HFF-Myc (cell line): ENCODE data around the gene DPY19L3.
A peak's percentile ranks its signal among the peaks of the same experiment; 100 is the strongest.

Experiments
- DNase-seq: peaks from one replicate; pipeline ENCODE4 v3.0.0-alpha.2; 2011; ENCODE audit warnings: low read depth; ENCODE audit errors: extremely low read depth
- H3K4me3 ChIP-seq: replicated peaks from 2 replicates; pipeline ENCODE4 v1.5.1; 2011; ENCODE audit warnings: low read depth, mild to moderate bottlenecking, control low read depth, low read length
- TF ChIP-seq, protein P1 (sequence below): IDR thresholded peaks from 2 replicates; pipeline ENCODE4 v1.5.1; 2012; ENCODE audit warnings: mild to moderate bottlenecking, low read depth, low read length, control low read depth; ENCODE audit errors: missing control alignments

Gene DPY19L3, protein sequence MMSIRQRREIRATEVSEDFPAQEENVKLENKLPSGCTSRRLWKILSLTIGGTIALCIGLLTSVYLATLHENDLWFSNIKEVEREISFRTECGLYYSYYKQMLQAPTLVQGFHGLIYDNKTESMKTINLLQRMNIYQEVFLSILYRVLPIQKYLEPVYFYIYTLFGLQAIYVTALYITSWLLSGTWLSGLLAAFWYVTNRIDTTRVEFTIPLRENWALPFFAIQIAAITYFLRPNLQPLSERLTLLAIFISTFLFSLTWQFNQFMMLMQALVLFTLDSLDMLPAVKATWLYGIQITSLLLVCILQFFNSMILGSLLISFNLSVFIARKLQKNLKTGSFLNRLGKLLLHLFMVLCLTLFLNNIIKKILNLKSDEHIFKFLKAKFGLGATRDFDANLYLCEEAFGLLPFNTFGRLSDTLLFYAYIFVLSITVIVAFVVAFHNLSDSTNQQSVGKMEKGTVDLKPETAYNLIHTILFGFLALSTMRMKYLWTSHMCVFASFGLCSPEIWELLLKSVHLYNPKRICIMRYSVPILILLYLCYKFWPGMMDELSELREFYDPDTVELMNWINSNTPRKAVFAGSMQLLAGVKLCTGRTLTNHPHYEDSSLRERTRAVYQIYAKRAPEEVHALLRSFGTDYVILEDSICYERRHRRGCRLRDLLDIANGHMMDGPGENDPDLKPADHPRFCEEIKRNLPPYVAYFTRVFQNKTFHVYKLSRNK

DNA sequence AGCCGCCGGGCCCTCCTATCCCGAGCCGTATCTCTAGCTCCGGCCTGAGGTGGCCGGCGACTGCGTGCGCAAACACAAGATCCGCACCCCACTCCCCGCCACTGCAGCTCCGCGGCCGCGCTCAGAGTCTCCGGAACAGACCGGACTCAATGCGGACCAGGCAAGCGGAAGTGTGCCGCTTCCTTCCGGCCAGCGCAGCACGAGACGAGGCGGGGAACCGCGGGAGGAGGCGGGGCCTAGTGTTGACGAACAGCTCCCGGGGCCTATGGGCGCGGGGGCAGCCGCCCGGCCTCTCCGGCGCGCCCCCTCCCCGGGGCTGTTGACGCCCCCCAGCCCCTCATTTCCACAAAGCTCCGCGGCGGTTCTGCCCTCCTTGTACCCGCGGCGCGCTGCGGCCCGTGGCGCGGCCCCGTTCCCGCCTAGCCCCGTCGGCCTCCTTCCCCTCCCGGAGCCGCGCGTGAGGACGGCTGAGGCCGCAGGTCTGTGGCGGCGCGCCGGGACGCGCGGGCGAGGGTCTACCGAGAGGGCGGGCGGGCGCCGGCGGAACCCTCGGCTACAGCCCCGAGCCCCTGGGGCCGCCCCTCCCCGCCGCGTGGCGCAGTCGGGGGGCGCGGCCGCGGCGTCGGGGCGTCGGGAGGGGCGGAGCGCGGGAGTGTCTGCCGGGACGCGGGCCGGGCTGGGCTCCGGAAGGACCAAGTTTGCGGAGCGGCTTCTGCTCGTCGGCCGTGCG is at the start of gene DPY19L3:
Gene DPY19L3 (plus strand): TSS at position 340 of the 730 bp plus-strand sequence. CDS start 2,484 bp downstream, outside the sequence.
- TF ChIP-seq, protein P1, sequence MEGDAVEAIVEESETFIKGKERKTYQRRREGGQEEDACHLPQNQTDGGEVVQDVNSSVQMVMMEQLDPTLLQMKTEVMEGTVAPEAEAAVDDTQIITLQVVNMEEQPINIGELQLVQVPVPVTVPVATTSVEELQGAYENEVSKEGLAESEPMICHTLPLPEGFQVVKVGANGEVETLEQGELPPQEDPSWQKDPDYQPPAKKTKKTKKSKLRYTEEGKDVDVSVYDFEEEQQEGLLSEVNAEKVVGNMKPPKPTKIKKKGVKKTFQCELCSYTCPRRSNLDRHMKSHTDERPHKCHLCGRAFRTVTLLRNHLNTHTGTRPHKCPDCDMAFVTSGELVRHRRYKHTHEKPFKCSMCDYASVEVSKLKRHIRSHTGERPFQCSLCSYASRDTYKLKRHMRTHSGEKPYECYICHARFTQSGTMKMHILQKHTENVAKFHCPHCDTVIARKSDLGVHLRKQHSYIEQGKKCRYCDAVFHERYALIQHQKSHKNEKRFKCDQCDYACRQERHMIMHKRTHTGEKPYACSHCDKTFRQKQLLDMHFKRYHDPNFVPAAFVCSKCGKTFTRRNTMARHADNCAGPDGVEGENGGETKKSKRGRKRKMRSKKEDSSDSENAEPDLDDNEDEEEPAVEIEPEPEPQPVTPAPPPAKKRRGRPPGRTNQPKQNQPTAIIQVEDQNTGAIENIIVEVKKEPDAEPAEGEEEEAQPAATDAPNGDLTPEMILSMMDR, result no peak
- peak; percentile 74 for DNase-seq
- H3K4me3 ChIP-seq, result peak within 1 kb of the TSS; percentile 82

DNA sequence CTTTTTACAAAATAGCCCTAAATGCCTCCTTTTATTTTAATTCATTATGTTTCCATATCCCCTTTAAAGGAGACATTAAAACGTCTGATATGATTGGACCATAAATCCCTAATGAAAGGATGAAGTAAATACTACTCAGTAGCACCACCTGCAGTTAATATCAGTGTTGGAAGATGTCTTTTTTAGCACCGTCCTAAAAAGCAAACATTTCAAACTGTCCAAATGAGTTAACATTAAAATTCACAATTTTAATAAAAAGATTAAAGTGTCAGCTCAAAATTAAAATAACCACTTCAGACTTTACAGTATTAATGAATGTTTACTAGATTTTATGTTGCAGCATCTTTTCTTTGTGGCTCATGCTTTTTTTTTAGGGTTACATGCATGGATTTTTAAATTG is 47.9 kb upstream of the DPY19L3 start:
- no peak overlapping the region for H3K4me3 ChIP-seq
- DNase-seq, result no peak
- TF ChIP-seq, protein P1, result no peak

DNA sequence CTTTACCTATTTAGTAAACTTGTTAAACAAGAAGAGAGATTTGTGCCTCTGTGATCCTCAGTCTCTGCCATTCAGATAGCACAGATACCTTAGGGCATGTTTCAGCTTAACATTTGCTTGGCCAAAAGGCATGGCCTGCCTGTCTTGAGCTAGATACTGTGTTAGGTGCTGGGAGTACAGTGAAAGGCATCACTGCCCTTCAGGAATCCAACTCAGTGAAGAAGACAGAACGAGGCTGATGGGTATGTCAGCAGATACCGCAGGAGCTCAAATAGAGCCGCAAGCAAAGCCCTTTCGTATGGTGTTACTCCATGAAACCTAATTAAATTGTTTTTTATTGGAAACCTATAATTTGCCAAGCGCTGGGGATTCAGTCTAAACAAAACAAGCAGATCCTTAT is 47.2 kb upstream of the DPY19L3 start:
- no peak overlapping the region for H3K4me3 ChIP-seq
- TF ChIP-seq, protein P1, result no peak
- DNase-seq, result no peak

DNA sequence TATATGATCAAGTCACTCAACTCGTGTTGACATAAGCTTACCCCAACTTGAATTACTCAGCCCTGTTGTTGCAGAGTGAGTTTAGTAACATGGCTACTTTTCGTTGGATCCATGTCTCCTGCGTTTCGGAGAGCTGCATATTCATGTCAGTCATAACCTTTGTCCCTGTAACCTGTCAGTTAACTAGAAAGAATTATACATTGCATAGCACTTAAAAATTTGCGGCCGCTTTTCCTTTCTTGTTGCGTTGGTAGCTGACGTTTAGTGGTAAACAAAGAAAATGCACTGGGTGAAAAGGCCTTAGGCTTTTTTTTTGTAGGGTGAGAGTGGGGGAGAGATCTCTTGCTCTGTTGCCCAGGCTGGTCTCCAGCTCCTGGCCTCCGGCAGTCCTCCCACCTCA is 46.0 kb upstream of the DPY19L3 start:
- TF ChIP-seq, protein P1, result no peak

DNA sequence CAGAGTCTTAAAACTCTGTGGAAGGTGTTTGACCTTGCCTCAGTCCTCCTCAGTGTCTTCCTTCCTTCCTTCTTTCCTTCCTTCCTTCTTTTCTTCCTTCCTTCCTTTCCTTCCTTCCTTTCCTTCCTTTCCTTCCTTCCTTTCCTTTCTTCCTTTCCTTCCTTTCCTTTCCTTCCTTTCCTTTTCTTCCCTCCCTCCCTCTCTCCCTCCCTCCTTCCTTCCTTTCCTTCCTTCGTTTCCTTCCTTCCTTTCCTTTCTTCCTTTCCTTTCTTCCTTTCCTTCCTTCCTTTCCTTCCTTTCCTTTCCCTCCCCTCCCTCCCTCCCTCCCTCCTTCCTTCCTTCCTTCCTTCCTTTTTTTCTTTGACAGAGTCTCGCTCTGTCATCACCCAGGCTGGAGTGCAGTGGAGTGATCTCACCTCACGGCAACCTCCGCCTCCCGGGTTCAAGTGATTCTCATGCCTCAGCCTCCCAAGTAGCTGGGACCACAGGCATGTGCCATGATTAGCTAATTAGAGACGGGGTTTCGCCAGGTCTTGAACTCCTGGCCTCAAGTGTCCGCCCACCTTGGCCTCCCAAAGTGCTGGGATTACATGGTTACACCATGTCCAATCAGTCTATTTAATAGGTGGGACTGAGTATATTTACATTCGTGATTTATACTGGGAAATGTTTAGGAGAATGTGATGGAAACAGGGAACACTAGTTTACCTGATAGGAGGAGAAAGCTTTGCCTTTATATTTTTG is 43.8 kb upstream of the DPY19L3 start:
- H3K4me3 ChIP-seq, result no peak overlapping the region
- no peak for DNase-seq
- TF ChIP-seq, protein P1, result no peak

More for the DNA sequence above, 46.0 kb upstream of the DPY19L3 start:
- H3K4me3 ChIP-seq, result no peak overlapping the region
- DNase-seq, result no peak

DNA sequence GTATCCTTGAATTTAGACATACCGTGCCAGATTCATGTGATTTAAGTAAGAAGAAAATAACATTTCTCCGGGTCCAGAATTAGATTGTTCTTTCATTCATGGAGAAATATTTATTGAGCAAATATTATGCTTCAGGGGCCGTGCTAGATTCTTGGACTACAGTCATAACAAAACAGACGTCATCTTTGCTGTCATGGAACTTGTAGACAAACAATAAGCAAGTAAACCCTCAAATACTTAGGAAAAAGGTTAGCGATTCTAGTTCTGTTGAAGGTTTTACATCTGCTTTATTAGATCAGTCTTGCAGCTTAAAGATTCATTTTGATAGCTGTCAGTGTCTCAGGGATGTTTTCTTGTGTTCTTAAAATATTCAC is 43.3 kb upstream of the DPY19L3 start:
- TF ChIP-seq, protein P1, result no peak
- no peak overlapping the region for H3K4me3 ChIP-seq
- DNase-seq, result no peak
